GM23248 (cell line): ENCODE measurements around the gene LHX5.

Experiments
- EZH2 ChIP-seq: fragments of 200-600 bp; sonication (generic); IDR thresholded peaks from 2 replicates; pipeline ENCODE4 v1.6.1; 2018; ENCODE audit warnings: antibody characterized with exemption, mild to moderate bottlenecking; ENCODE audit not compliant: insufficient read depth, poor library complexity, severe bottlenecking
- EZH2phosphoT487 ChIP-seq: fragments of 200-600 bp; sonication (generic); IDR thresholded peaks from 2 replicates; pipeline ENCODE4 v1.6.1; 2018; ENCODE audit warnings: antibody characterized with exemption, moderate library complexity, mild to moderate bottlenecking, low read depth; ENCODE audit not compliant: insufficient read depth

- TF ChIP-seq EZH2 (no peak), EZH2phosphoT487 (no peak)
These were observed 38.7 kb downstream of the LHX5 start for GRCh38 chr12:113432986-113433385.
